GM19324 (cell line): ENCODE data around the gene B9D1.

Experiments
- ATAC-seq: cut with Tn5 transposase; IDR thresholded peaks from one replicate; pipeline ENCODE4 v1.9.1; 2021; ENCODE audit warnings: mild to moderate bottlenecking, moderate library complexity; ENCODE audit not compliant: unreplicated experiment, low FRiP score

The B9D1 gene

GRCh38 chr17:19388791-19389785, 26.6 kb upstream of the B9D1 start:
- ATAC-seq, result no peak

GRCh38 chr17:19387921-19388521, 25.5 kb upstream of the B9D1 start:
- no peak for ATAC-seq

- no peak for ATAC-seq
Measured at GRCh38 chr17:19386974-19387920, 24.7 kb upstream of the B9D1 start, which contains the start of gene MFAP4. MFAP4 (minus strand) TSS chr17:19387190; CDS start chr17:19387155, 35 bp downstream.

GRCh38 chr17:19386051-19386929, 23.8 kb upstream of the B9D1 start:
- no peak for ATAC-seq

GRCh38 chr17:19385521-19385983, 23.0 kb upstream of the B9D1 start:
- ATAC-seq, result no peak

GRCh38 chr17:19384723-19385391, 22.3 kb upstream of the B9D1 start:
- no peak for ATAC-seq

GRCh38 chr17:19383681-19384470, 21.4 kb upstream of the B9D1 start:
- no peak for ATAC-seq

GRCh38 chr17:19382531-19383444, 20.3 kb upstream of the B9D1 start:
- no peak for ATAC-seq

GRCh38 chr17:19381741-19382444, 19.4 kb upstream of the B9D1 start:
- ATAC-seq, result no peak

- no peak for ATAC-seq
Measured at GRCh38 chr17:19381361-19381740, 18.8 kb upstream of the B9D1 start.

GRCh38 chr17:19380481-19381301, 18.2 kb upstream of the B9D1 start:
- no peak for ATAC-seq

- ATAC-seq, result no peak
Measured at GRCh38 chr17:19379361-19380065, 17.0 kb upstream of the B9D1 start.

GRCh38 chr17:19378416-19379360, 16.2 kb upstream of the B9D1 start, which contains the start of gene MAPK7:
MAPK7 (plus strand) TSS chr17:19378498; CDS start chr17:19378901, 403 bp downstream.
- ATAC-seq, result peak; percentile 2
